GM13977 (cell line): Measurements from ENCODE around the gene UNC50.

ENCODE experiments used
- DNase-seq: peaks from one replicate; pipeline ENCODE4 v3.0.0; 2012; ENCODE audit warnings: low spot score
- CTCF ChIP-seq: IDR thresholded peaks from 2 replicates; pipeline ENCODE4 v1.5.1; 2012; ENCODE audit warnings: mild to moderate bottlenecking, control low read depth; ENCODE audit not compliant: insufficient read depth; ENCODE audit errors: extremely low read depth, missing control alignments
- in situ Hi-C: fragments of 300-500 bp; cut with MboI; formaldehyde crosslinking; loops from one replicate; pipeline ENCODE4 v1.12.0; 2022; ENCODE audit warnings: low sequenced_read_pairs, low pct_unique_long_range_greater_than_20kb, mixed read lengths, inconsistent platforms; ENCODE audit not compliant: unreplicated experiment

The UNC50 gene

GRCh38 chr2:98643496-98644100 is 35.2 kb downstream of the UNC50 start:
- no peak for TF ChIP-seq CTCF
- in situ Hi-C loops, result loop anchor here (25.0 kb wide), 1 partner anchor 419 kb away; no protein-coding TSS in a partner anchor
- no peak for DNase-seq

GRCh38 chr2:98647636-98648035 is 39.2 kb downstream of the UNC50 start:
- DNase-seq, result no peak
- no peak for TF ChIP-seq CTCF
- in situ Hi-C loops, result loop anchor here (25.0 kb wide), 1 partner anchor 415 kb away; no protein-coding TSS in a partner anchor

- TF ChIP-seq CTCF, result no peak
- in situ Hi-C loops, result loop anchor here (25.0 kb wide), 1 partner anchor 414 kb away; no protein-coding TSS in a partner anchor
- DNase-seq, result no peak
These were observed 40.1 kb downstream of the UNC50 start for GRCh38 chr2:98648451-98648850.

- in situ Hi-C loops, result loop anchor here (25.0 kb wide), 1 partner anchor 413 kb away; no protein-coding TSS in a partner anchor
- TF ChIP-seq CTCF, result peak; percentile 94
These were observed 41.0 kb downstream of the UNC50 start for GRCh38 chr2:98649135-98649991.

GRCh38 chr2:98649992-98650375 is 41.6 kb downstream of the UNC50 start:
- no peak for DNase-seq
- in situ Hi-C loops, result loop anchor here (5.0 to 25.0 kb wide), 2 partner anchors 187 to 412 kb away; no protein-coding TSS in a partner anchor
- TF ChIP-seq CTCF, result no peak

More at GRCh38 chr2:98649135-98649991, 41.0 kb downstream of the UNC50 start:
- peak; percentile 53 for DNase-seq

- TF ChIP-seq CTCF, result no peak
- in situ Hi-C loops, result loop anchor here (5.0 kb wide), 1 partner anchor 186 kb away; no protein-coding TSS in a partner anchor
- DNase-seq, result no peak
These were observed 42.6 kb downstream of the UNC50 start for GRCh38 chr2:98650998-98651397.
